Activated T-cell treated with anti-CD3 and anti-CD28 coated beads, Interleukin-2, amount 50 U/mL, for 4 hours (primary cell): ENCODE measurements around the gene CMSS1. TPM values are rescaled to one million over a fixed set of nuclear protein-coding genes. Genes with fewer than 3 reads are reported as not detected.

Experiments used
- ATAC-seq, 2 donors: fragments of 200-7000 bp; cut with Tn5 transposase; one replicate each; pipeline ENCODE4 v1.10.0; 2021
- DNase-seq: peaks from one replicate; pipeline ENCODE4 v3.0.0-alpha.2; 2020
- H3K27me3 Mint-ChIP-seq: one replicate; pipeline ENCODE4 v1.8.0; 2021; ENCODE audit warnings: low read depth, mixed read lengths
- H3K36me3 Mint-ChIP-seq: one replicate; pipeline ENCODE4 v1.8.0; 2022; ENCODE audit warnings: mixed read lengths; ENCODE audit not compliant: insufficient read depth
- H3K4me1 Mint-ChIP-seq: one replicate; pipeline ENCODE4 v1.8.0; 2021; ENCODE audit warnings: low read depth, mixed read lengths
- H3K4me3 Mint-ChIP-seq: one replicate; pipeline ENCODE4 v1.8.0; 2021; ENCODE audit warnings: mild to moderate bottlenecking, moderate library complexity, mixed read lengths
- H3K9me3 Mint-ChIP-seq: one replicate; pipeline ENCODE4 v1.8.0; 2021; ENCODE audit warnings: mixed read lengths
- total RNA-seq, 3 donors: library from RNA; stranded (reverse); gene quantifications; one replicate each; pipeline ENCODE4 v1.2.1, GENCODE V29; 2021

CMSS1 gene
- total RNA-seq, 3 donors from 2014 or later: 126 to 157 (median 136) TPM

DNA sequence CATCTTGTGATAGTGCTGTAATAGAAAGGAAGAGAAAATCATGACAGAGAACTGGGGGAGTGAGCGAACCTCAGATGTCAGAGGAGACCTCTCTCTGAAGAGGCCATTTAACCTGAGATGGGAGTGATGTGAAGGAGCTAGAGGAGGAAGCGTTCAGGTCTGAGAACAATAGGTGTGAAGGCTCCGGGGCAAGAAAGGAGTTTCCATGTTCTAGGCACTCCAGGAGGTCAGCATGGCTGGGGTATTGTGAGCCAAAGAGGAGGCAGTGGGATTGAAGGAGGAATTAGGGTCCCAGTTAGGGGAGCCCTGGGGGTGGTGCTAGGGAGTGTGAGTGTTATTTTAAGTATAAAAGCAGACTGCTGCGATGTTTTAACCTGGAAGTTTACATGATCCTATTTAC, 305.4 kb downstream of the CMSS1 start:
- no peaks in the 10 kb centered on the region for H3K9me3 Mint-ChIP-seq
- H3K4me3 Mint-ChIP-seq: no peak overlapping the region
- no peaks in the 10 kb centered on the region for H3K4me1 Mint-ChIP-seq
- DNase-seq: no peak
- H3K27me3 Mint-ChIP-seq: no peaks in the 10 kb centered on the region
- peaks cover 19% of the 10 kb centered on the region for H3K36me3 Mint-ChIP-seq
- no peak for ATAC-seq

DNA sequence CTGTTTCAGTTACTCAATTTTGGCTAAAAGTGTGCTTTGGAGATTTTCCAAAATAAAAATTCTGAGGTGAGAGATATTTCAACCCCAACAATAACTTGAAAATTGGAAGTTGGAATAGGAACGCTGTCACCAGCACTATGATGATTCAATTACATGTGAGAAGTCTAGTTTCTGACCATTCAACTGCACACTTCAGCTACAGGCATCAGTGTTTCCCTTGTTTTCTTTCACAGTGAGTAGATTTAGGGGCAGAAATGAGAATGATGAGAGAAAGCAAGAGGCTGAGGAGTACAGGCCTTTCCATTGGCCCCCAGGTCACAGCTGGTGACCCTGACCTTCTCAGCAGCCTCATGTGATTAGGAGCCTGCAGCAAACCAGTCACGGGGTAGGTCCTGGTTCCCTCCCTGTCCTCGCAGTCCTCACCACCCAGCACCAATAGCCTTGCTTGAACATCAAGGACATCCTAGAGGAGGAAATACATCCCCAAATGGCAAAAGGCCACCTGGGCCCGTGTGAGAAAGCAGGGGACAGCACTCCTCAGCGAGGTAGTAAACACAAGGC, 306.6 kb downstream of the CMSS1 start:
- Mint-ChIP-seq H3K36me3 (peaks cover 19% of the 10 kb centered on the region), H3K27me3 (no peaks in the 10 kb centered on the region), H3K4me1 (no peaks in the 10 kb centered on the region), H3K4me3 (no peak overlapping the region), H3K9me3 (no peaks in the 10 kb centered on the region)
- ATAC-seq (peak in 1 of 2 donors; percentile 18), DNase-seq (no peak)

DNA sequence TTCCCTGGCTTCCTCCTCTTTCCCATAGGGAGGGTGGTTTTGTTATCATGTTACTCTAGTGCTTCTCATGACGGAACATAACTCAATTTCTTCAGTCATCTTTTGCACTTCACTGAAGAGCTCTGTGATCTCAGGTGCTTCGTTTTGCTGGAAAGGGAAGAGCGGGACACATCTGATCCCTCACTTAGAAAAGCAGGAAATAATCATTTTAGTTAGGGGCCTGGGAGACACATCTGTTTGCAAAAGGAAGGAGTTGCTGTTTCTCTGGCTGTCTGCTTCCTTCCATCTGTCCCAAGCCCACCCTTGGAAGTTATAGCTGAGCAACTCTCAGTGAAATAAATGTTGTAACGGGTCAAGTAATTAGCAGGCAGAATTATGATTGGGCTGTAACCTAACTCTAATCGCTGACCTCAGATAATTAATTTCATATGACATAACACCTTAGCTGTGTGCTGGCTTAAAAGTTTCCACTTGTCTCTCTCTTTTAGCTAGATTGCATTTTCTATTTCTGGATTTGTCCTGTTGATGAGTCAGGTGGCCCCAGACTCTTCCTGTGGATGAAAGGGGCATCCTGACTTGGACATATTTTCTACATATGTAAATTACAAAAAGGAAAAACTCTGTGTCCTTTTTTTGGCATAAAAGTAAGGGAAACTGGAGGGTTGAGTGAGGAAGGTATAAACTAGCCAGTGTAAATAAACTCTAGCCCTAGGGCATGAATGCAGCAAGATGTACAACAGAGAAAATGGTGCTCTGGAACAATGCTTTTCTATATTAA, 307.7 kb downstream of the CMSS1 start:
- H3K4me3 Mint-ChIP-seq: no peak overlapping the region
- H3K4me1 Mint-ChIP-seq: no peaks in the 10 kb centered on the region
- H3K36me3 Mint-ChIP-seq: peaks cover 16% of the 10 kb centered on the region
- no peak for DNase-seq
- H3K9me3 Mint-ChIP-seq: no peaks in the 10 kb centered on the region
- H3K27me3 Mint-ChIP-seq: no peaks in the 10 kb centered on the region
- no peak for ATAC-seq

GRCh38 chr3:100127792-100128191, 310.1 kb downstream of the CMSS1 start:
- ATAC-seq: no peak
- Mint-ChIP-seq H3K4me3 (no peak overlapping the region), H3K9me3 (no peaks in the 10 kb centered on the region), H3K36me3 (peaks cover 12% of the 10 kb centered on the region), H3K27me3 (no peaks in the 10 kb centered on the region), H3K4me1 (no peaks in the 10 kb centered on the region)
- no peak for DNase-seq

GRCh38 chr3:100128565-100128964, 310.9 kb downstream of the CMSS1 start:
- ATAC-seq: no peak
- peaks cover 8% of the 10 kb centered on the region for H3K36me3 Mint-ChIP-seq

DNA sequence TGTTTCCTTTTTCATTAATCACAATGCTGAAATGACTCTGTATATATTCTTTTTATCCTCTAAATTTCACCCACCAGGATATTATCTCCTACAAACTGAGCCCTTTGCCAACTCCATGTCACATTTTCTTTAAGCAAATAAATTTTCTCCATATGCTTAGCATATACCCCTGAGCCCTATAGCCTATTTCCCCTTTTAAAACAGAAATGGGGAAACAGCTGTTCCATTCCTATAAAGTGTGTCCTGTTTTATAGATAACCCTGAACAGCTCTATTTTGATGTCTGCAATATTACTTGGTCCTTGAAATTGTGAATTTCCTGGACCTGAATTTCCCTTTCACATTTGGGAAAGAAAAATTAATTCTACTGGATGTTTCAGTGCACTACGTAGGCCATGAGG, 312.3 kb downstream of the CMSS1 start:
- Mint-ChIP-seq H3K4me1 (no peaks in the 10 kb centered on the region), H3K9me3 (no peaks in the 10 kb centered on the region), H3K36me3 (peaks cover 5% of the 10 kb centered on the region), H3K27me3 (no peaks in the 10 kb centered on the region), H3K4me3 (no peak overlapping the region)
- ATAC-seq (no peak), DNase-seq (no peak)

More at GRCh38 chr3:100128565-100128964, 310.9 kb downstream of the CMSS1 start:
- Mint-ChIP-seq H3K4me1 (no peaks in the 10 kb centered on the region), H3K4me3 (no peak overlapping the region), H3K27me3 (no peaks in the 10 kb centered on the region), H3K9me3 (no peaks in the 10 kb centered on the region)
- DNase-seq: no peak

- no peaks in the 10 kb centered on the region for H3K9me3 Mint-ChIP-seq
- no peak overlapping the region for H3K4me3 Mint-ChIP-seq
- DNase-seq (no peak), ATAC-seq (no peak)
- no peaks in the 10 kb centered on the region for H3K27me3 Mint-ChIP-seq
- H3K4me1 Mint-ChIP-seq: no peaks in the 10 kb centered on the region
- H3K36me3 Mint-ChIP-seq: peaks cover 4% of the 10 kb centered on the region
Measured at GRCh38 chr3:100131241-100131640, 313.6 kb downstream of the CMSS1 start.

- peaks cover 4% of the 10 kb centered on the region for H3K9me3 Mint-ChIP-seq
- DNase-seq: no peak
- no peaks in the 10 kb centered on the region for H3K4me1 Mint-ChIP-seq
- H3K4me3 Mint-ChIP-seq: no peak overlapping the region
- peaks cover 14% of the 10 kb centered on the region for H3K36me3 Mint-ChIP-seq
- H3K27me3 Mint-ChIP-seq: no peaks in the 10 kb centered on the region
- ATAC-seq: no peak
Measured at GRCh38 chr3:100136921-100137320, 319.3 kb downstream of the CMSS1 start.

DNA sequence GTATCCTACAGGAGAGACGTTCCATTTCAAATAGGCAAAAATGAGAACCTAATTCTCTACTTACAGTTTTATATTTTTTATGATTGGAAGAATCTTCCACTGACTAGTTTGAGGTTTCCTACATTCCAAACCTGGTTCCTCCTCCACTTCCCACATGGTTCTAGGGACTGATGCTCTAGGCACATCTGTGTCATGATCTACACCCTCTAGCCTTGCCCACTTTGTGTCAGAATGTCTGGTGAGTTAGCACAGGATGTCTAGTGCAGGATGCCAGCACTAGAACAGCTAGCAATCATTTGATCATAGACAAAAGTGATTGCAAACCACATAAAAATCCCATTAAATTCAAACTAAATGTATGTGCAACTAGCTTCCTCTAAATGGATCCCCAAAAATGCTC, 323.3 kb downstream of the CMSS1 start:
- Mint-ChIP-seq H3K9me3 (peaks cover 17% of the 10 kb centered on the region), H3K27me3 (no peaks in the 10 kb centered on the region), H3K36me3 (peaks cover 18% of the 10 kb centered on the region), H3K4me3 (no peak overlapping the region), H3K4me1 (no peaks in the 10 kb centered on the region)
- DNase-seq: no peak
- no peak for ATAC-seq

GRCh38 chr3:100141586-100141985, 323.9 kb downstream of the CMSS1 start:
- H3K27me3 Mint-ChIP-seq: no peaks in the 10 kb centered on the region
- H3K4me1 Mint-ChIP-seq: no peaks in the 10 kb centered on the region
- H3K4me3 Mint-ChIP-seq: no peak overlapping the region
- ATAC-seq (no peak), DNase-seq (no peak)
- peaks cover 18% of the 10 kb centered on the region for H3K36me3 Mint-ChIP-seq
- H3K9me3 Mint-ChIP-seq: peaks cover 17% of the 10 kb centered on the region

GRCh38 chr3:100144255-100144866, 326.7 kb downstream of the CMSS1 start:
- Mint-ChIP-seq H3K4me3 (no peak overlapping the region), H3K27me3 (no peaks in the 10 kb centered on the region), H3K4me1 (peaks cover 2% of the 10 kb centered on the region), H3K36me3 (peaks cover 22% of the 10 kb centered on the region), H3K9me3 (peaks cover 17% of the 10 kb centered on the region)
- no peak for ATAC-seq
- DNase-seq: no peak

- peaks cover 40% of the 10 kb centered on the region for H3K36me3 Mint-ChIP-seq
- H3K4me3 Mint-ChIP-seq: no peak overlapping the region
Measured at GRCh38 chr3:100149130-100149529, 331.5 kb downstream of the CMSS1 start.

GRCh38 chr3:100149713-100150415, 332.2 kb downstream of the CMSS1 start:
- Mint-ChIP-seq H3K36me3 (peaks cover 41% of the 10 kb centered on the region), H3K4me1 (peaks cover 2% of the 10 kb centered on the region), H3K27me3 (no peaks in the 10 kb centered on the region), H3K9me3 (peaks cover 4% of the 10 kb centered on the region), H3K4me3 (no peak overlapping the region)
- ATAC-seq (no peak), DNase-seq (no peak)

More at GRCh38 chr3:100149130-100149529, 331.5 kb downstream of the CMSS1 start:
- no peak for ATAC-seq
- H3K9me3 Mint-ChIP-seq: peaks cover 4% of the 10 kb centered on the region
- H3K27me3 Mint-ChIP-seq: no peaks in the 10 kb centered on the region
- H3K4me1 Mint-ChIP-seq: peaks cover 2% of the 10 kb centered on the region
- no peak for DNase-seq

DNA sequence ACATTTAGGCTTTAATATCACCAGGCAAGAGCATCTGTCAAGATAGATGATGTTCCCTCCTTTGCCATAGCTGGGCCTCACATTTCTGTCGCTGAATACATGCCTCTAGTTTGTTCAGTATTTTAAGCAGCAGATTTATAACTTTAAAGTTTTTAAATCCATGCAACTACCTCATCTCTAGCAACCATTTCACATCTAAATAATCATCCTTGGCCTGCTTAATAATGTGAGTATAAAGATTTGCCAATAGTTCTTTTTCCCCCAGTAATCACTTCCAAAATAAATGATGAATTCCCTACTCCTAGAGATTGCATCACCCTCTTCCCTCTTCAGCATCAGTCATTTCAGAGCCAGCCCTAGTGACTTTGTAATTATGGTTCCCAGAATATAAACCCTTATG, 332.8 kb downstream of the CMSS1 start:
- Mint-ChIP-seq H3K36me3 (peaks cover 47% of the 10 kb centered on the region), H3K27me3 (no peaks in the 10 kb centered on the region), H3K4me1 (peaks cover 2% of the 10 kb centered on the region), H3K9me3 (peaks cover 10% of the 10 kb centered on the region), H3K4me3 (no peak overlapping the region)
- ATAC-seq (no peak), DNase-seq (no peak)
